OCI-M2 (cell line): ENCODE measurements around the gene SLC45A3.

Source experiments
- DNase-seq: peaks from one replicate; lab custom pipeline; 2025; ENCODE audit not compliant: unreplicated experiment; lab: John Stamatoyannopoulos, UW

SLC45A3 gene

GRCh38 chr1:205610901-205611466 is 69.3 kb downstream of the SLC45A3 start:
- DNase-seq = no peak

- DNase-seq = no peak
These were observed 70.3 kb downstream of the SLC45A3 start for GRCh38 chr1:205610036-205610435.
